NCI-H1436 treated with DMSO at 0.1 percent for 48 hours (cell line): ENCODE results near the gene ZNRF1.
"Not testable (repeated sequence)": the region's sequence is repeated elsewhere in the genome, so short reads cannot be mapped to it uniquely, and the experiment has no call there.

Experiments used
- DNase-seq: peaks from one replicate; lab custom pipeline; 2025; lab: John Stamatoyannopoulos, UW

Gene ZNRF1

DNA sequence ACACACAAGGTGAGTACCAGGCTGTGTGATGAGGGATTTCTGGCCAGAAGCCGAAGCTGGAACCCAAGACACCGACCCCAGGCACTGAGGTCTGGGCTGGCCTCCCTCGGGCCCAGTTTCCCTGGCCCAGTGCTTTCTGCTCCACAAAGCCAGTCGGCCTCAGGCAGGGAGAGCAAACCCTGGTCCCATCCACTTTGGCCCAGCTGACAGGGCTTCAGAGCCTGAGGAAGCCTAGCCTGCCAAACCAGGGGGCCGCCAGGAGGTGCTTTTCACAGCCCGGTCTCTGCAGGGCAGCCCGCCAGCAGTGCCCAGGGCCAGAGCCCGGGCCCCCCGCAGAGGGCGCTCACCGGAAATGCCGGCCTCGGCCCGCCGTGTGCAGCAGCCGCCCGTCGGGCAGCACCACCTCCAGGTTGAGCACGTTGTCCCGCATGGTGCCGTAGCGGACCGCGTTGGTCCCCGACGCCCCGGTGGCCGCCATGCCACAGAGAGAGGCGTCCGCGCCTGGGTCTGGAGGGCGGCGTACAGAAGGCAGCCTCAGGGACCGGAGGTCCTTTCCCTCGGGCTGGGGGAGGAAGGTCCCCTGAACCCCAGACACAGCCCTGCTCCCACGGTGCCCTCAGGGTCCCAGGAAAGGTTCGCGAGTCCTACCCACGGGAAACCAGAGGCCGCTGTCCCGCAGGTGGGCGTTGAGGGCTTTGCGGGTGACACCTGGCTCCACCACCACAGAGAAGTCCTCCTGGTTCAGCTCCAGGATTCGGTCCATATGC is 115.5 kb downstream of the ZNRF1 start:
- no peak for DNase-seq

DNA sequence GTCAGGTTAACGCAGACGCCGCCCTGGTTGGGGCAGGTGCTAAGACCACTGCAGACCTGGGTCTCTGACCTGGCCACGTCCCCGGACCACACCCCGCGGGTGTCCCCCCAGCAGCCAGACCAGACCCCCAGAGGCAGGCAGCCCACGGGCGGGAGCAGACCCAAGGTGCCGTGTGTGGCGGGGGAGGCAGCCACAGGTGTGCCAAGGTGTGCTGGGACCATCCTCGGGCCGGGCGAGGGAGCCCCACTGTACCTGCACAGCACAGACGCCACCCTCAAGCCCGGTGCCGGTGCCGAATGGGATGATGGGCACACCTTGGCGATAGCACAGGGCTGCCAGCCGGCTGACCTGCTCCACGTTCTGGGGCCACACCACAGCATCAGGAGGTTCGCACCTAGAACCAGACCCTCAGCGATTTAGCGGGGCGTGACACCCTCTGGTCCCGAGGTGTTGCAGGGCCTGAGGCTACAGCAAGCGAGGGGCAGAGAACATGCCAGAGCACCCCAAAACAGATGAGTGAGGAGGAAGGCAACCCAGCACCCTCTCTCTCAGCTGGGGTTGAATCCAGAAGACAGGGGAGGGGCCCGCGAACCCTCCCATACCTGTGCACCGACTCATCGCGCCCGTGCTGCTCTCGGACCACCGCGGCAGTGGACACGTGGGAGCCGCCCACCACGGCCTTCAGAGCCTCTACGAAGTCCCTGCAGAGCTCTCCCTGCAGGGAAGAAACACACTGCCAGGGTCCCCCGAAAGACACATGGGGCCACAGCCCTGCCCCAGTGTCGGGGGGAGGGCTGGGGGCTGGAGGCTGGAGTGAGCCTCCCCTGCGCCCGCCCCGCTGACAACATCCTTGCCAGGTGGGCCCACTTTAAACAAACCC is 116.4 kb downstream of the ZNRF1 start:
- DNase-seq = no peak

DNA sequence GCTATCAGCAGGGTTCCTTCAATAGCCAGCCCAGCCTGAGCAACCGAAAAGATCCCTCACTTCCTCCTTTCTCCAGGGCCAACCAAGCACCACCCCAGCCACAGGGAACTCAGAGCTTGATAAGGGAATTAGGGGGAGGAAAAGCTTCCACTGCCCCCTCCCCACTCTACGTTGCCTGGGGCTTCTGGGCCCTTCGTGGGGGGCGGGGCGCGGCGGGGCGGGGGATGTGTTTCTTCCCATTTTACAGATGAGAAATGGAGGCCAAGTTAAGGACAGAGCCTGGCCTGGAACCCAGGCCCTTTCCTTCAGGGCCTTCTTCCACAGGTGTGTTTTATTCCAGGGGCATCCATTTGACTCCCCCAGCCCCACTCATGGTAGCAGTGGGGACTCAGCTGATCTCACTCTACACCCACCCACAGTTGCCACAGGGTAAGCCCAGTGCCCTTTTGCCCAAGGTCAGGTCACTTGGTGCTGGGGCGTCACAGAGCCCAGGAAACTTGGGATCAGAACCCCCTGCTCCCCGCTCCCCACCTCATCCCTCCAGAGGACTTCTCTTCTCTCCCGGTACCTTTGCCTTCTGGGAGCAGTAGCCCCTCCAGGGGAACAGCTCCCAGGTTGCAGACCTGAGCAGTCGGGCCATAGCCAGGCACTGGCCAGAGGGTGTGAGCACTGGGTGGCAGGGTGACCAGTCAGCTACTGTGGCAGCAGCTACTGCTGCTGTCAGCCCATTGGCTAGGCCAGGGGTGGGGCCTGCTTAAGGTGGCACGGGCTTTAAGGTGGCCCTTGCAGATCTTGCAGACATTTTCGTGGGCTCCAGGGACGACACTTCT is 117.5 kb downstream of the ZNRF1 start, which contains the start of gene LDHD:
TSS of gene LDHD (minus strand) at position 700 of the 830 bp plus-strand sequence. CDS start at position 640, 60 bp downstream.
- DNase-seq = no peak

DNA sequence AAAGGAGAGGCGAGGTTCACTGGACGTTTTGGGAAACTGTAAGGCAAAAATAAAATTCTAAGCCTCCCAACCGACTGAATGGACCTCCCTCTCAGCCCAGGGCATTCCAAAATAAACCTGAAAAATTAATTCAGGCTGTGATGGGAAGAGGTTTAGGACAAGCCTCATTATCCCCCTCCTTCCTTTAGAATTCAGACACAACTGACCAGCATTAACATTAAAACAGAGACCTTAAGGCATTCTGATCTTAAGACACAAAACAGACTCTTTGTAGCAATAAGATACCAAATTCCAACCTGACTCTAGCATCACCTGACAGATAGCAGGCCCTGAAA is 118.1 kb downstream of the ZNRF1 start:
- no peak for DNase-seq

DNA sequence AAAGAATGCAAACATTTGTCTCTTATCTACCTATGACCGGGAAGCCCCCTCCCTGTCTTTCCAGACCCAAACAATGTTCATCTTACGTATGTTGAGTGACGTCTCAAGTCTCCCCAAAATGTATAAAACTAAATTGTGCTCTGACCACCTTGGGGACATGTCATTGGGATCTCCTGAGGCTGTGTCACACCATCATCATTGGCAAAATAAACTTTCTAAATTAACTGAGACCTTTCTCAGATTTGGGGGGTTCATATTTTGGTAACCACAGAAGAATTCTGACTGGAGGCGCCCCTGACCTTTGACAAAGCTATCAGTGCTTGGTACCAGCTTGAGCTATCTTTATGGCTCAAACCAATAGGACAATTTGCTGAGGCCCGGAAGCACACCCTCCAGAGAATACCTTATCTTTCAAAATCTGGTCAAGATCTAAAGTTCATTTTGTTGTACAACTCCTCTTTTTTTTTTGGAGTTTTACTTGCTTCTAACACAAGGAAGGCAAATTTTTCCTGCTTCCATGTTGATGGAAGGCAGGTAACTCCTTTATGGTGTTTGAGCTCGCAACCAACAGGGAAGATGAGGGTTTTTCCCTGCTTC is 120.2 kb downstream of the ZNRF1 start:
- no peak for DNase-seq

DNA sequence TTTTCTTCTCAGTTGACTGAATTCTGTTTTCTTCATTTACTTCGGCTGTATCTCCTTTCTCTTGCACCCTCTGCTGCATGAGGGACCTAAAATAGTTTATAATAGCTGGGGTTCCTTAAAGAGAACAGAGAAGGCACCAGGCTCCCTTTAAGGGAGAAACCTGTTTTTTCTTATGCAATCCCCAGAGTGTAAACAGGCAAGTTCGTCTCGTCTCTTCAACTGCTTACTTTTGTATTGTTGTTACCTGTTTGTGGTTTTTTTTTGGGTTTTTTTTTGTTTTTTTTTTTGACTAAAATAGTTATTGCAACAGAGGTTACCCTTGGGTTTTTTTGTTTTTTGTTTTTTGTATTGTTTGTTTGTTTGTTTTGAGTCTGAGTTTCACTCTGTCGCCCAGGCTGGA is 121.4 kb downstream of the ZNRF1 start:
- DNase-seq = no peak

DNA sequence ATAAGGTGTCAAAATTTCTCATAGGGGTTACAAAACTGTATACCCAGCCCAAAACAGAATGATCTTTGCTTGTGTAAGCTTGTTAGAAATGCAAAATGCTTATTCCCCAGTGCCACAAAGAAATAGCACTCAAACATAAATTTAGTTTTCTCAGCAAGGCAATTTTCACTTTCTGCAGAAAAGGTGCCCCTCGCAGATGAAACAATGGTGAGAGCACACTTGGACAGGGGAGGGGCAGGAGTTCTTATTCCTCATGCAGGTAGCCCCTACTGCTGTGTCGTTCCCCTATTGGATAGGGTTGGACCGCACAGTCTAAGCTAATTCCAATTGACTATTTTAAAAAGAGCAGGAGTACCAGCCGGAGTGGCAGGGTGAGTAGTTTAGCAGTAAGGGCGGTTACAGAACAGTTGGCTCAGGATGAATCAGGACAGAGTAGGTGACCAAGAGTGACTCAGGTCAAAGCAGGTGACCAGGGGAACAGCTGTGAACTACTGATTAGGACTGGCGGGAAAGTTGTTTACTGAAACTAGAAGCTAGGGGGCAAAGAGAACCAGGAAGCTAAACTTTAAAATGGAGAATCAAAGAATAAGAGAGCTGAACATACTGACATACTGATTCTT is 123.2 kb downstream of the ZNRF1 start:
- no peak for DNase-seq

DNA sequence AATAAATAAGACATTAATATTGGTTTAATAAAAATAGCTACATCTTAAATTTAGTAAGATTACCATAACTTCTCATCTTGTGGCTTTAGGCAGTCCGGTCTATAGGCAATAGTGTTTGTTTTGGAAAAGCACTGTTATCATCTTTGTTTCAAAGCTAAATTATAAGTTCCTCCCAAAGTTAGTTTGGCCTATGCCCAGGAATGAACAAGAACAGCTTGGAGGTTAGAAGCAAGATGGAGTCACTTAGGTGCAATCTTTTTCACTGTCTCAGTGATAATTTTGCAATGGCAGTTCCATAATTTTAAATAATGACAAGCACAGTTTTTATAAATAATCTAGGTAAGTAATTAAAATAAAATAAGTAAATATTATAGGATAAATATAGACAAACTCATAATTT is 123.8 kb downstream of the ZNRF1 start:
- DNase-seq = no peak

DNA sequence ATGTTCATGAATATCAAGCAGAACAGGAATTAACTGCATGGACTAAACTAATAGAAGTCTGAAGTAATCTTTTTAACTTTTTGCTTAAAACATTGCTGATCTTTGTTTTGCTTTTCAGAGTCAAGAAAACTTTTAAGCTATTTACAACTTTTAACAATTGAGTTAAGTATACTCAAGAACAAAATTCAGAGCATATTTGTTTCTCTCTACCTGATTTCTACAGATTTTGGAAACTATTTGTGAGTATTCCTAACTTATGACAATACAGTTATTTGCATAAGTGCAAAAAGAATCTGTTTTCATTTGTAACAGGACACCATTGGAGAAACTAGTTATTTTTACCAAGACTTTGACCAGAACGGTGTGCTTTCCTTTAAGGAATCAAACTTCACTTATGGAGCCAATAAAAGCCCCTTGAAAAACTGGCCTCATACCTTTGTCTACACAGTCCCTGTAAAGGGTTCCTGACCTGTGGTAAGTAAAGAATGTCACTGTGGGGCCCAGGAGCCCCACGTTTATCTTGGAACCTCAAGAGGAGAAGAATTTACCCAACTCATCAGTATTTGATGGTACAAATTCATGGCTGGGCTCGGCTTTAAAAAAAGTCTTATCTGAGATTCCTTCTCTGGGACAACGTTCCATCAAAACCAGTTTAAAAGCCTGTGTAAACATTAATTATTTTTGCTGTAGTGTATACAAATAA is 129.0 kb downstream of the ZNRF1 start:
- no peak for DNase-seq

DNA sequence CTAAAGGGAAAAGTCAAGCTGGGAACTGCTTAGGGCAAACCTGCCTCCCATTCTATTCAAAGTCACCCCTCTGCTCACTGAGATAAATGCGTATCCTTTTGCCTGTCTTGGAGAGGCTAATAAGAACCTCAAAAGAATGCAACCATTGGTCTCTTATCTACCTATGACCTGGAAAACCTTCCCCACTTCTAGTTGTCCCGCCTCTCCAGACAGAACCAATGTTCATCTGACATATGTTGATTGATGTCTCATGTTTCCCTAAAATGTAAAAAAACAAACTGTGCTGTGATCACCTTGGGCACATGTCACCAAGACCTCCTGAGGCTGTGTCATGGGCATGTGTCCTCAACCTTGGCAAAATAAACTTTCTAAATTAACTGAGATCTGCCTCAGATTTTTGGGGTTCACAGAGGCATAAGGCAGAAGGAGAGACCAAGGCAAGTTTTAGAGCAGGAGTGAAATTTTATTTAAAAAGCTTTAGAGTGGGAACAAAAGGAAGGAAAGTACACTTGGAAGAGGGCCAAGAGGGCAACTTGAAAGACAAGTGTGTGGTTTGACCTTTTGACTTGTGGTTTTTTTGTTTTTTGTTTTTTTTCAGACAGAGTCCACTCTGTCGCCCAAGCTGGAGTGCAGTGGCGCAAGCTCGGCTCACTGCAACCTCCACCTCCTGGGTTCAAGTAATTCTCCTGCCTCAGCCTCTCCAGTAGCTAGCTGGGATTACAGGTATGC is 130.8 kb downstream of the ZNRF1 start:
- DNase-seq = not testable (repeated sequence)

DNA sequence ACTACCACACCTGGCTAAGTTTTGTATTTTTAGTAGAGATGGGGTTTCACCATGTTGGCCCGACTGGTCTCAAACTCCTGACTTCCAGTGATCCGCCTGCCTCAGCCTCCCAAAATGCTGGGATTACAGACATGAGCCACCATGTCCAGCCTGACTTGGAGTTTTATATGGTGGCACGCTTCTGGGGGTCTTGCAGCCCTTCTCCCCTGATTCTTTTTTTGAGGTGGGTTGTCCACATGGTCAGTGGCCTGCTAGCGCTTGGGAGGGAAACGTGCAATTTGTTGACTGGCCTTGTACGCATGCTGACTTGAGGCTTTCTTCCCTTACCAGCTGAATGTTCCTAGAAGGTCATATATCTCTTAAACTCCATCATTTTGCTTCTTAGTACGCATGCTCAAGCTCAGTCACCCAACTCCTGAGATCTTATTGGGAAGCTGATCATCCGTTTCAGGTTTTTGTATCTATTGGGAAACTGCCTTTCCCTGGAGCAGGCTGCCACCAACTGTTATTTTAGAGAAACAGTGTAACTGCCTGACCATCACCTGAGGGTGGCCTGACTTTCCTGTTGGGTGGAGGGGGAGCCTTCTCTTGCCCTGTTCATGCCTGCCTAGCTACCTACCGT is 131.4 kb downstream of the ZNRF1 start:
- DNase-seq = no peak

DNA sequence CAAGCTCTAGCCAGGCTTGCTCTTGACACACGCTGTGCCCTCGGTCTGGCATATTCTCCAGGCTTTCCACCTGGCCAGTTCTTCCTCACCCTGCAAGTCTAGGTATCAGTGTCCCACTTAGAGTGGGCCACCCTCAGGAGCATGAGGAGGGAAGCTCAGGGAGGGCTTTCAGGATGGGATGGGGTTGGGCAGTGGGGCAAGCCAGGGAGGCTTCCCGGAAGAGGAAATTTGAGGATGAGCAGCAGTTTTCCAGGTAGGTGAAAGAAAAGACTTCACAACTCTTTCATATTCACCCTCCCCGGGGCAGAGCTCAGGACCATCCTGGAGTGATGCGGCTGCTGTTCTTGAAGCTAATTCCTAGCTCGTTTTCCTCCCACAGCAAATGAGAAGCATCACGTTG is 132.3 kb downstream of the ZNRF1 start:
- no peak for DNase-seq

DNA sequence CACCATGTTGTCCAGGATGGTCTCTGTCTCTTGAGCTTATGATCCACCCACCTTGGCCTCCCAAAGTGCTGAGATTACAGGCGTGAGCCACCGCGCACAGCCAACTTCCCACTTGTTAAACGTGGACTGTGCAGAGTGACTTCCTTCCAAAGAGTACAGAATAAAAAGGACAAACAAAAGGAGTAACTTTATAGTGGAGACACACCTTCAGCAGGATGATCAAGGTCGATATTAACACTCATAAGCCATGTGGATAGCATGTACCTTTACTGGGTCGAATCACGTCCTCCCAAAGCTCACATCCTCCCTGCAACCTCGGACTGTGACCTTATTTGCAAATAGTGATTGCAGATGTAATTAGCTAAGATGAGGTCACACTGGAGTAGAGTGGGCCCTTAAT is 139.4 kb downstream of the ZNRF1 start:
- no peak for DNase-seq

DNA sequence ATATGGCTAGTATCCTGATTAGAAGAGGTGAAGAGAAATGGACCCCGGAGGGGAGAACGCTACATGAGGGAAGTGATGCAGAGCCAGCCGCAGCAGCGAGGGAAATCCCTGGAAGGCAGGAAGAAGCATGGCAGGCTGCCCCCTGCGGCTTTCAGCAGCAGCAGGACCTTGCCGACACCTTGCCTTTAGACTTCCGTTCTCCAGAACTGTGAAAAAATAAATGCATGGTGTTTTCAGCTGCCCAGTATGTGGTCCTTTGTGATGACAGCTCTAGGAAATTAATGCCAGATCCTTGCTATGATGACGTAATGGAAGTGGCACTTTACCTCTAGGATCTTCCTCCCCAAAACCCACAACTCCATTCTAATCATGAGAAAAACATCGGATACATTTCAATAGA is 139.8 kb downstream of the ZNRF1 start:
- DNase-seq = no peak

DNA sequence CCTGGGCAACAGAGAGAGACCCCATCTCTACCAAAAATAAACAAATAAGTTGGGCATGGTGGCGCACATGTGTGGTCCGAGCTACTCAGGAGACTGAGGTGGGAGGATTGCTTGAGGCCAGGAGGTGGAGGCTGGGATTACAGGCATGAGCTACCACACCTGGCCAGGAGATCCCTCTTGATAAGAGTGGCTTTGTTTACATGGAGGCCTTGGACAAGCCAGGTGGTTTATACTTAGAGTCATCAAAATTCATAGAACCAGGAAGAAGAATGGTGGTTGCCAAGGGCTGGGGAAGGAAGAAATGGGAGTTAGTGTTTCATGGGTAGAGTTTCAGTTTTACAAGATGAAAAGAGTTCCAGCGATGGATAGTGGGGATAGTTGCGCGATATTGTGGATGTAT is 140.7 kb downstream of the ZNRF1 start:
- no peak for DNase-seq

DNA sequence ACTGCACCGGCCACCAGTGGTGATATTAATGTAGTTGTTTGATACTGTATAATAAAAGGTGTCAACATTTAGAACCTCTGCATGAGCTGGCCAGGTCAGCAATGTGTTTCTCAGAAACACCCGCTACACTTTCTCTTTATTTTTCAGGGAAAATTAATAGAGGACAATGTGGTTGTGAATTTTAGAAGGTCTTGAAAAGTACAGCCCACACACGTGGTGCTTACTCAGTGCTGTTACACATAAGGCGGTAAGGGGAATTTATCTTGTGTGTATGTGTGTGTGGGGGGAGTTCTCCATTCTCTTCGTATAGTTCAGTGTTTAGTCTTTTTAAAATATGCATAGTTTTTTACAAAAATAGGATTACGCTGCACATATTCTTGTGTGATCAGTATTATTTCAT is 145.1 kb downstream of the ZNRF1 start:
- DNase-seq = no peak

DNA sequence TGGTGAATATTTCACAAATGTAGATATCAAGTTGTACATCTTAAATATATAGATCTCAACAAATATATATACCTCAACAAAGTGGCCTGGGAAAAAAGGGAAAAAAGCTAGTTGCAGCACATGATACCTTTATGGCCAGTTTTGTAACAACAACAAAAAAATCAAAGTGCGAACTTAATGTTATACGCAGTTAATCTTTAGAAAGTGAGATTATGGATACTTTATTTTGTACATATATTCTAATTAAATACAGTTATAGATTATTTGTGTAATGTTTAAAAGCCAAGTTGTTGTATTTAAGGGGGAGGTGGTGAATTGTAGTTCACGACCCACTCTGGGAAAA is 149.1 kb downstream of the ZNRF1 start:
- DNase-seq = no peak

DNA sequence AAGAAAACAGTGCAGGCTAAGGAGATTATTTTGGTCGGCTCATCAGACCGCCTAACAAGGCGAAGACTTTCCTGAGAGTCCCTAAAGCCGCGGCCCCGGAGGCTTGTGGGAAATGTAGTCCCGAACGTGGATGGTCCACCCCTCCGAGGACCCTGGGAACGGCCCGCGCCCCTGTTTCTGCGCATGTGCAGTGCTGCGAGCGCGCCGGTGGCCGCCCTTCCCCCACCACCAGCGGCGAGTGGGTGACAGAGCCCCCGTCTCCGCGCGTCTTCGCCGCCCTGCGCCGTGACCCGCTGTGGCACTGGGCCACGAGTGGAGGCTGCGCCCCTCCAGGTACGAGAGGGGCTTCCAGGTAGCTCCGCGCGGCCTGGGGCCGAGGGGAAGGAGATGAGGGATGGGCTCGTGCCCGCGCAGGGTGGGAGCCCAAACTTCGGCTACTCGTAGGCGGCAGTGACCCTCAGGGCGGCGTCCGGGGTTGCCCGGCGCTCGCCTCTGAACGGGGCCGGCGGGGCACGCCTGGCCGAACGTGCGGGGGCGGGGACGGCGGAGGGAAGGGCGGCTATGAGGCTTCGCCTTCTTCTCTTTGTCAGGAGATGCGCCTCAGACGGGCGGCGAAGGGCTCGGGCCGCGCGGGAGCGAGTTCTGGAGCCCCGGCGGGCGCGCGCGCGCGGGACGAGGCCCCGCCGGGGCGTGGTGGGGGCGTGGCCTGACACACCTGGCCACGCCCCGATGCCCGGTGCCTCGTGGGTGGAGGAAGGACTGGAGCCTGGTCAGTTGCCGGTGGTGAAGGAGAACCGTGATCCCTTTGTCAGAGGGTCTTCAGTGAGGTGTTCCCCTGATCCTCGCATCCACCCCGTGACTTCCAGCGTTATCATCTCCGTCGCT is 149.7 kb downstream of the ZNRF1 start, which contains the start of gene ZFP1:
TSS of gene ZFP1 (plus strand) at position 214 of the 885 bp plus-strand sequence. CDS start 4,428 bp downstream, outside the sequence.
- peak; percentile 73 for DNase-seq

DNA sequence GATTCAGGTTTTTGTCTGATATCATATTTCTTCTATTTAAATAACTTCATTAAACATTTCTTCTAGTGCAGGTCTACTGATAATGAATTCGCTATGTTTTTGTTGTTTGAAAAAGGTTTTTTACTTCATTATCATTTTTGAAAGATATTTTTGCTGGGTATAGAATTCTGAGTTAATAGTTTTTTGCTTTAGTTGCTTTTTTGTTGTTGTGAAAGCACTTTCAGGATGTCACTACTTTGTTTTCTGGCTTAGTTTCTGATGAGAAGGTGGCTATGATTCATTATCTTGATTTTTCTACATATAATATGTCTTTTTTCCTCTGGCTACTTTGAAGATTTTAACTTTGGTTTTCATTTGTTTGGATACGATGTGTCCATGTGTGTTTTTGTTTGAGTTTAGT is 153.0 kb downstream of the ZNRF1 start:
- DNase-seq = no peak
